GM12891 (cell line): ENCODE measurements around the gene HTR4.

Source experiments
- POLR2A ChIP-seq: IDR thresholded peaks from 2 replicates; pipeline ENCODE4 v1.6.1; 2011; ENCODE audit warnings: low read depth, low read length, control low read depth
- POLR2AphosphoS5 ChIP-seq: IDR thresholded peaks from 2 replicates; pipeline ENCODE4 v1.6.1; 2011; ENCODE audit warnings: low read depth, low read length, control low read depth
- POU2F2 ChIP-seq: IDR thresholded peaks from 2 replicates; pipeline ENCODE4 v1.6.1; 2011; ENCODE audit warnings: low read depth, mild to moderate bottlenecking, control low read depth, low read length, moderate library complexity

DNA sequence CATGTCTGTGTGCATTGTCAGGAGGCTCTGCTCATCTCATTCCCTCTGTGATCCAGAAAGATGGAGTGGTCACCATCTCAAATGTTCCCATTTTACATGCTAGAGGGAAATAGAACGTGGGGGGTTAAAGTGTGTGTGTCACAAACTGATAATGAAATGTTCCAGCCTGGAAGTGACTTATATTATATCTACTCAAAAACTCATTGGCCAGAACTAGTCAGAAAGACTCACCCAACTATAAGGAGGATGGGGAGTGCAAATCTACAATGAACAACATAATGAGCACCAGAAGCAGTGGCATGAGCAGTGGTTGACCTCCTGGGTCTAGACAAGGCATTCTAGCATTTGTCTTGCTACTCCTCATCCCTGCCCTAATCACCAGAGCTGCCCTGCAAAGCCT, 81.0 kb downstream of the HTR4 start:
- TF ChIP-seq POLR2A, result no peak
- no peak for TF ChIP-seq POU2F2
- TF ChIP-seq POLR2AphosphoS5, result no peak
